22Rv1 (cell line): Measurements from ENCODE around the gene OR2G3.

Source experiments
- H3K27ac ChIP-seq: fragments of 450-650 bp; 2 replicates; pipeline ENCODE4 v1.5.1; 2017
- ZFX ChIP-seq: fragments of 450-650 bp; IDR thresholded peaks from 2 replicates; pipeline ENCODE4 v1.6.1; 2017; ENCODE audit warnings: antibody characterized with exemption, borderline replicate concordance
- TF ChIP-seq, protein P1 (sequence below): fragments of 450-650 bp; IDR thresholded peaks from 2 replicates; pipeline ENCODE4 v1.5.1; 2017; ENCODE audit warnings: mild to moderate bottlenecking

OR2G3 gene

DNA sequence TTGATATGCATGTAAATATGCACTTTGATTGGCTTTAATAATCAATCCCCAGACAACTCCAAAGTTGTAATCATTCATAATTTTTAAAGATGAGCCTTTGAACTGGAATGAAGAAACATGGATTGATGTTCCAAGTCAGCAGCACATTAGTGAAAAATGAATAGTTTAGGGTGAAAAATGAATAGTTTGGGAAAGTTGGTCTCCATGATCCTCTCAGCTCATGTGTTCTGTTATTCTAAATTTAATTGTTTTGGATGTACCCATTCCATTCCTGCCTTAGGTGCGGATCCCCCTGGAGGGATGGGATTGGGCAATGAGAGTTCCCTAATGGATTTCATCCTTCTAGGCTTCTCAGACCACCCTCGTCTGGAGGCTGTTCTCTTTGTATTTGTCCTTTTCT is at the start of gene OR2G3:
TSS of gene OR2G3 (plus strand) at position 301 of the 400 bp plus-strand sequence. CDS start at position 301, 0 bp downstream.
- no peak within 1 kb of the TSS for H3K27ac ChIP-seq
- TF ChIP-seq, protein P1, sequence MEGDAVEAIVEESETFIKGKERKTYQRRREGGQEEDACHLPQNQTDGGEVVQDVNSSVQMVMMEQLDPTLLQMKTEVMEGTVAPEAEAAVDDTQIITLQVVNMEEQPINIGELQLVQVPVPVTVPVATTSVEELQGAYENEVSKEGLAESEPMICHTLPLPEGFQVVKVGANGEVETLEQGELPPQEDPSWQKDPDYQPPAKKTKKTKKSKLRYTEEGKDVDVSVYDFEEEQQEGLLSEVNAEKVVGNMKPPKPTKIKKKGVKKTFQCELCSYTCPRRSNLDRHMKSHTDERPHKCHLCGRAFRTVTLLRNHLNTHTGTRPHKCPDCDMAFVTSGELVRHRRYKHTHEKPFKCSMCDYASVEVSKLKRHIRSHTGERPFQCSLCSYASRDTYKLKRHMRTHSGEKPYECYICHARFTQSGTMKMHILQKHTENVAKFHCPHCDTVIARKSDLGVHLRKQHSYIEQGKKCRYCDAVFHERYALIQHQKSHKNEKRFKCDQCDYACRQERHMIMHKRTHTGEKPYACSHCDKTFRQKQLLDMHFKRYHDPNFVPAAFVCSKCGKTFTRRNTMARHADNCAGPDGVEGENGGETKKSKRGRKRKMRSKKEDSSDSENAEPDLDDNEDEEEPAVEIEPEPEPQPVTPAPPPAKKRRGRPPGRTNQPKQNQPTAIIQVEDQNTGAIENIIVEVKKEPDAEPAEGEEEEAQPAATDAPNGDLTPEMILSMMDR, result no peak
- TF ChIP-seq ZFX, result no peak

DNA sequence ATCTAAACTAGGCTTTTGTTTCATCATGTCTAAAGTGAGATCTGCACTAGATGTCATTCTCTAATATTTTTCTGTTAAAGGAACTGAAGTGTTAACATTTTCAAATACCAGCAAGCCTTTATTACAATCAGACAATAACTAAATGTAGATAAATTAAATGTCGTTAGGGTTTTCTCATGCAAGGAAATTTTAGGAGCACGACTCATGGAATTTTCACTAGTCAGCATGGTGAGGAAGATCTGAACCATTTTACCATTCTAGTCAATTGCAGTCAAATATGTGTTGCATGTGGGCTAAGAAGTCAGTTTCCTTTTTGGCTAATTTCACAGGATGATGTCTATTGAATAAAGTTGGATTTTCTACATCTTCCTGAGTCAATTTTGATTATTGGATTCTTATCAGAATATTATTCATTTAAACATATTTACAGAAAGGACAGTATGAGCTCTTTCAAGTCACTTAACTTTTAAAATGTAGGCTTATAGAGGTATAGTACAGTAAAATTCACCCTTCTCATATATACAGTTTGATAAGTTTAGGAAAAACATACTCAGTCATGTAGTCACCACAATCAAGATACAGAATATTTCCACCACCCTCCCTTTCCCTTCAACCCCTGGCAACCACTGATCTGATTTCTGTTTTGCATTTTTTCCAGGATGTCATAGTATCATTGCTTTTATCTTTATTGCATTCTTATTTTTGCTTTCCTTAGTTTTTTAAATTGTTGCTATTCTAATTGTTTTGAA is 47.3 kb upstream of the OR2G3 start:
- TF ChIP-seq ZFX, result no peak
- TF ChIP-seq, protein P1, result no peak
- no peak overlapping the region for H3K27ac ChIP-seq

DNA sequence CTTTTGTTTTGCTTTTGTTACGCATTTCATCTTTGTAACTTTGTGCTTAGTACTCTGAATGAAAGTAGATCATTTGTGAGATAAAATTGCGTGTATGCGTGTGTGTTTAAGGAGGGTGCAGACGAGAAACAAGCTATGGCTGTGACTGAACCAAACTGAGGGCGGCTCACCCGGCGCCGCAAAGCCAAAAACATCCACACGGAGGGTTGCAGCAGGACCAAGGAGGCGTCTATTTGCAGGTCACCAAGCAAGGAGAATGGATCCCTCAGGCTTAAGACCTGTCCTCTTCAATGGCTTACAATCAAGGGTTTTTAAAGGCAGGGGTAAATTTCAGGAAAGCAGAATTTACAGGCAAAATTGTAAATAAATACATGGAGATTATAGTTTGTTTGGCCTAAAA is 43.7 kb upstream of the OR2G3 start:
- no peak for TF ChIP-seq ZFX
- TF ChIP-seq, protein P1, result no peak
- H3K27ac ChIP-seq, result no peak overlapping the region

DNA sequence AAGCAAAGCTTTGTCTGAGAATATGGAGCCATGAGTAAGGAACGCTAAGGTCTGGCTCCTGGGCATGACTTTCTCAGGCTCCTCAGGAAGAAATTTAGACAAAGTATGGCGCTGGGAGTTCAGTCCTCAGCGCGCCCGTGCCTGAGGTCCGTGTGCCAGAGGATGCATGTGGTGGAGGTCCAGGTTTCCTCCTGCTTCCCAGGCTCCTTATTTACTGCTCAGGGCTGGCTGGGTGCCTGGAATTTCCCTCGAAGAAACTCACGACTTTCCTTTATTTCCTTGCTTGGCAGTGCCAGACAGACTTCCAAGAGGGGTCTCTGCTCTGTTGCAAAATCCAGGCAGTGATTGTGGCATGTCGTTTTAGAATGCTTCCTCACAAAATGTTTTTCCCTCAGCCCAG is 43.2 kb upstream of the OR2G3 start:
- no peak overlapping the region for H3K27ac ChIP-seq
- TF ChIP-seq, protein P1, result no peak
- TF ChIP-seq ZFX, result no peak

DNA sequence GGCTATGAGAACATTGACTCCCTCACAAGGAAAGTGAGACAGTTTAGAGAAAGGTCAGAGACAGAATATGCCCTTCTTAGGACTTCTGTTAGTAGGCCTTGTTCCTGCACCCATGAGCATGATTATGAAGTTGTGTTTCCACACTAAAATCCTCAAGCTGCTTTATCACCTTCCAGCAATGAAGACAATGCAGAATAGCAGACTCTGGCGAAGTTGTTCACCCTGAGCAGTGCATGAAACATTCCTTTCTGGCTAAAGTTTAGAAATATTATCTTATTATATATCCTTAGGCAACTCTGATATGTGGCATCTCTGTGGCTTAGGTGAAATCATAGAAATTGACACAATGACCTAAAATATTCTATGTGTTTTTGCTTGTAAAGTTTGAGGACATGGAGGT is 31.1 kb upstream of the OR2G3 start:
- H3K27ac ChIP-seq, result no peak overlapping the region
- no peak for TF ChIP-seq ZFX
- TF ChIP-seq, protein P1, result no peak

DNA sequence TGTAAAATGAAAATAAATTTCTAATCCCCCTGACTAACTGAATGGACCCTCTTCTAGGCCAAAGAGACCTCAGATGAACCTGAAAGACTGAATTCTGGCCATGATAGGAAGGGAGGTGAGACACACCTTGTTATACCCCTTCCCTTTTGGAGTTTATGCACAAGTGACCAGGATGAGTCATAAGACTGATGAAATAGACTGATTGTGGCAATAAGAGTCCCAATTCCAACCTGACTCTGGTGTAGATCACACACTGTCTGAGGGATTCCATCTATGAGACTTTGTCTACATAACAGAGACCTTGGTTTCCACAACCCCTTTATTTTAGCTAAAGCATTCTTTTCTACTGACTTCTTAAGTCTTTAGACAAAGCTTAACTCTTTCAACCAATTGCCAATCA is 30.7 kb upstream of the OR2G3 start:
- no peak overlapping the region for H3K27ac ChIP-seq
- TF ChIP-seq, protein P1, result no peak
- no peak for TF ChIP-seq ZFX

DNA sequence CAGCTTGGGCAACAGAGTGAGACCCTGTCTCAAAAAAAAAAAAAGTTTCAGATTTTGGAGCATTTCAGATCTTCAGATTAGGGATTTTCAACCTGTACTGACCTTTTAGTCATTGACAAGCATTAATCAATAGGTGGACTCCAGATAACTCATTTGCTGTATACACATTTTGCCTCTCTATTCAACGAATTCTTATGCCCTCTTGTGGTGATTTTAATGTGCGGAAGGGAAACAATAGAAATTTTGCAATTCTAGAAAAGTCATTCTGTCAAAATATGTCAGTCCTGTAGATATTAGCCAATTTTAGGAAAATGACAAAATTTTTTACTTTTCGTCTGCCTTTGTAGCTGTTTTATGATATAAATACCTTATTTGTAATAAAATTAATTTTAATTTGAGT is 28.9 kb upstream of the OR2G3 start:
- TF ChIP-seq ZFX, result no peak
- TF ChIP-seq, protein P1, result peak; percentile 70
- no peak overlapping the region for H3K27ac ChIP-seq
